Erythroblast (primary cell): ENCODE data around the gene QPCTL.

Source experiments
- DNase-seq, 2 experiments: peaks; one replicate each; lab custom pipeline; 2025; lab: John Stamatoyannopoulos, UW
- GATA1 ChIP-seq: IDR thresholded peaks from 2 replicates; pipeline ENCODE4 v1.6.1; 2011; ENCODE audit warnings: low read depth, mild to moderate bottlenecking, control low read depth, low read length, moderate library complexity
- POLR2A ChIP-seq: IDR thresholded peaks from 2 replicates; pipeline ENCODE4 v1.6.1; 2011; ENCODE audit warnings: mild to moderate bottlenecking, low read length

The QPCTL gene

GRCh38 chr19:45692187-45693105, at the start of gene QPCTL:
Gene QPCTL, plus strand, starts transcription at chr19:45692666. Its CDS starts 38 bp downstream, at chr19:45692704.
- peak; percentile 98 to 99 for DNase-seq
- TF ChIP-seq GATA1 = no peak
- peak; percentile 18 for TF ChIP-seq POLR2A

GRCh38 chr19:45643024-45643926, 49.2 kb upstream of the QPCTL start:
- no peak for TF ChIP-seq GATA1
- TF ChIP-seq POLR2A = no peak

GRCh38 chr19:45643927-45644771, 48.3 kb upstream of the QPCTL start:
- no peak for DNase-seq
- TF ChIP-seq POLR2A (no peak), GATA1 (no peak)

More at GRCh38 chr19:45643024-45643926, 49.2 kb upstream of the QPCTL start:
- DNase-seq = peak; percentile 84 to 92

GRCh38 chr19:45645068-45645630, 47.3 kb upstream of the QPCTL start:
- peak; percentile 62 to 64 for DNase-seq
- no peak for TF ChIP-seq POLR2A
- TF ChIP-seq GATA1 = no peak

GRCh38 chr19:45645631-45646344, 46.7 kb upstream of the QPCTL start:
- TF ChIP-seq GATA1 (no peak), POLR2A (no peak)
- DNase-seq = peak; percentile 71 to 82

- TF ChIP-seq POLR2A = no peak
- TF ChIP-seq GATA1 = no peak
These were observed 46.1 kb upstream of the QPCTL start for GRCh38 chr19:45646345-45646698.

GRCh38 chr19:45650722-45651121, 41.7 kb upstream of the QPCTL start:
- DNase-seq = no peak
- no peak for TF ChIP-seq POLR2A
- TF ChIP-seq GATA1 = no peak

More at GRCh38 chr19:45646345-45646698, 46.1 kb upstream of the QPCTL start:
- DNase-seq = no peak

- TF ChIP-seq GATA1 (no peak), POLR2A (no peak)
- no peak for DNase-seq
These were observed 38.8 kb upstream of the QPCTL start for GRCh38 chr19:45653634-45654033.

GRCh38 chr19:45655073-45655472, 37.4 kb upstream of the QPCTL start:
- TF ChIP-seq POLR2A (no peak), GATA1 (no peak)
- DNase-seq = no peak

- TF ChIP-seq POLR2A (no peak), GATA1 (no peak)
- DNase-seq = no peak
These were observed 34.8 kb upstream of the QPCTL start for GRCh38 chr19:45657520-45658167.

GRCh38 chr19:45659096-45659729, 33.3 kb upstream of the QPCTL start:
- TF ChIP-seq GATA1 (no peak), POLR2A (no peak)

GRCh38 chr19:45660636-45661035, 31.8 kb upstream of the QPCTL start:
- DNase-seq = no peak
- no peak for TF ChIP-seq POLR2A
- no peak for TF ChIP-seq GATA1

More at GRCh38 chr19:45659096-45659729, 33.3 kb upstream of the QPCTL start:
- no peak for DNase-seq
